Measurements from ENCODE around the gene ENTPD3.

DNA sequence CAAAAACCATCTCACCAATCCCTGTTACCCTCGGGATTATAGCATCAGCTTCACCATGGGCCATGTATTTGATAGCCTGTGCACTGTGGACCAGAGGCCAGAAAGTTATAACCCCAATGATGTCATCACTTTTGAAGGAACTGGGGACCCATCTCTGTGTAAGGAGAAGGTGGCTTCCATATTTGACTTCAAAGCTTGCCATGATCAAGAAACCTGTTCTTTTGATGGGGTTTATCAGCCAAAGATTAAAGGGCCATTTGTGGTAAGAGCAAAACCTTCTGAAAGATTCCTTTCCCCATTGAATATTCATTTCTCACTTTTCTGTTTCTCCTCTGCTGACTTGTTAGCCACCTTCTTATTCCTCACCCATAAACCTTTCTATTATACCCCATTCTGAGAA, 35.9 kb downstream of the ENTPD3 start:
- TF ChIP-seq POLR2A (IDR thresholded peaks at IDR 0.05) (no peak), EP300 (IDR thresholded peaks at IDR 0.05) (no peak)
- TF ChIP-seq, protein P1, sequence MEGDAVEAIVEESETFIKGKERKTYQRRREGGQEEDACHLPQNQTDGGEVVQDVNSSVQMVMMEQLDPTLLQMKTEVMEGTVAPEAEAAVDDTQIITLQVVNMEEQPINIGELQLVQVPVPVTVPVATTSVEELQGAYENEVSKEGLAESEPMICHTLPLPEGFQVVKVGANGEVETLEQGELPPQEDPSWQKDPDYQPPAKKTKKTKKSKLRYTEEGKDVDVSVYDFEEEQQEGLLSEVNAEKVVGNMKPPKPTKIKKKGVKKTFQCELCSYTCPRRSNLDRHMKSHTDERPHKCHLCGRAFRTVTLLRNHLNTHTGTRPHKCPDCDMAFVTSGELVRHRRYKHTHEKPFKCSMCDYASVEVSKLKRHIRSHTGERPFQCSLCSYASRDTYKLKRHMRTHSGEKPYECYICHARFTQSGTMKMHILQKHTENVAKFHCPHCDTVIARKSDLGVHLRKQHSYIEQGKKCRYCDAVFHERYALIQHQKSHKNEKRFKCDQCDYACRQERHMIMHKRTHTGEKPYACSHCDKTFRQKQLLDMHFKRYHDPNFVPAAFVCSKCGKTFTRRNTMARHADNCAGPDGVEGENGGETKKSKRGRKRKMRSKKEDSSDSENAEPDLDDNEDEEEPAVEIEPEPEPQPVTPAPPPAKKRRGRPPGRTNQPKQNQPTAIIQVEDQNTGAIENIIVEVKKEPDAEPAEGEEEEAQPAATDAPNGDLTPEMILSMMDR (IDR thresholded peaks at IDR 0.05) = no peak
